Peyer's patch (tissue), 4 donors: ENCODE data around the gene SLC17A7. TPM values are rescaled to one million over a fixed set of nuclear protein-coding genes. Genes with fewer than 3 reads are reported as not detected.

Experiments
- DNase-seq, 3 donors: peaks; one replicate each; pipeline ENCODE4 v3.0.0-alpha.2; 2017 to 2019
- H3K27ac ChIP-seq, 4 donors: fragments of 200-600 bp; sonication (generic); one replicate each; pipeline ENCODE4 v1.5.1; 2016 to 2019
- H3K27me3 ChIP-seq, 2 donors: fragments of 200-600 bp; sonication (generic); one replicate each; pipeline ENCODE4 v1.5.1; 2019
- H3K36me3 ChIP-seq, 3 donors: fragments of 200-600 bp; sonication (generic); one replicate each; pipeline ENCODE4 v1.5.1; 2016 to 2019
- H3K4me1 ChIP-seq, 4 donors: fragments of 200-600 bp; sonication (generic); one replicate each; pipeline ENCODE4 v1.5.1; 2016 to 2019
- H3K4me3 ChIP-seq, 4 donors: fragments of 200-600 bp; sonication (generic); 1 replicate in 3 of 4; 2 replicates in 1 of 4; pipeline ENCODE4 v1.5.1; 2016 to 2019; ENCODE audit warnings: mild to moderate bottlenecking in 1 of 4
- H3K9me3 ChIP-seq, 4 donors: fragments of 200-600 bp; sonication (generic); one replicate each; pipeline ENCODE4 v1.5.1; 2016 to 2019; ENCODE audit warnings: mild to moderate bottlenecking in 1 of 4
- POLR2A ChIP-seq, 2 donors: fragments of 450-650 bp; IDR thresholded peaks; one replicate each; pipeline ENCODE4 v1.5.1; 2017; ENCODE audit warnings: antibody characterized with exemption in 2 of 2, mild to moderate bottlenecking in 2 of 2, moderate library complexity in 2 of 2
- total RNA-seq, 4 donors: library from RNA; depleted of rRNA; stranded (reverse); fragments of >200 nt; gene quantifications; one replicate each; pipeline ENCODE4 v1.1.0, GENCODE V29; 2016
- TF ChIP-seq, protein P1 (sequence below), 6 experiments: fragments of 450-650 bp in 4 of 6; fragments of 200-600 bp in 2 of 6; sonication (generic) in 1 of 6; IDR thresholded peaks; one replicate each; pipeline ENCODE4 v1.5.1; 2017 to 2019; ENCODE audit warnings: antibody characterized with exemption in 6 of 6, mild to moderate bottlenecking in 3 of 6, moderate library complexity in 1 of 6

Gene SLC17A7
- total RNA-seq, 4 donors from 2014 or later, result 1.2 to 2.0 (median 1.7) TPM; not detected in 1

DNA sequence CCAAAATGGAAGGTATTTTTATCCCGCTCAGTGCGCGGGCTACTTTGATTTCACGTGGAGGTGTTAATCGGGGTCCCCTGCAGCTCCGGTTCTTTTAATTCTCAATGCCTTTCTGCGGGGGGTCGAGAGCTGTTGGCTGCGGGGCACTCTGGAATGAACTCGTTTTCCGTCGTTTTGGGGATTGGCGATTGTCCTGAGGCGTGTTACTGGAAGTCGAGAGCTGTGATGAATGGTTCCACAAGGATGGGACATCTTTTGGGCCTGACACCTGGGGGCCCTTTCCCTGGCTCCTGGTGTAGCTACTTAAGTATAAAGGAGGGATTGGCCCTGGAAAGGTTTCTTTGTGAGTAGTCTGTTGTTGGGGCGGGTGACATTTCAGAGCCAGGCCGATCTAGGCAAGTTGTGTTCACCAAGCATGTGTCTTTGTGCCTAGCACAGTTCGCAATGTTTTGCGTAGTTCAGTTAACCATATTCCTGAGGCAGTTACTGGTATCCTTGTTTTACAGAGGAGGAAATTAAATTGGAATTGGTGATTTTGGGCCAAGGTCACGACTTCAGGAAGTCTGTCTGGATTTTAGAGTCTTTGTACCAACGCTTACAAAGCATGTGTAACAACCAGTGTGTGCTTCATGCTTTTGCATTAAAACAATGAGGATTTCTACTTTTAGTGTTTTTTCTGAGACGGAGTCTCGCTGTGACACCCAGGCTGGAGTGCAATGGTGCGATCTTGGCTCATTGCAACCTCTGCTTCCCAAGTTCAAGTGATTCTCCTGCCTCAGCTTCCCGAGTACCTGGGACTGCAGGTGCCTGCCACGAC, 46.9 kb upstream of the SLC17A7 start:
- H3K4me1 ChIP-seq, result peaks cover 0 to 26% (median 19%) of the 10 kb centered on the region in 4 donors
- DNase-seq, result no peak
- peak overlapping the region; percentile 92 to 95 (median 94) for H3K27ac ChIP-seq
- H3K27me3 ChIP-seq, result no peaks in the 10 kb centered on the region
- no peak for TF ChIP-seq POLR2A (IDR thresholded peaks at IDR 0.05)
- TF ChIP-seq, protein P1, sequence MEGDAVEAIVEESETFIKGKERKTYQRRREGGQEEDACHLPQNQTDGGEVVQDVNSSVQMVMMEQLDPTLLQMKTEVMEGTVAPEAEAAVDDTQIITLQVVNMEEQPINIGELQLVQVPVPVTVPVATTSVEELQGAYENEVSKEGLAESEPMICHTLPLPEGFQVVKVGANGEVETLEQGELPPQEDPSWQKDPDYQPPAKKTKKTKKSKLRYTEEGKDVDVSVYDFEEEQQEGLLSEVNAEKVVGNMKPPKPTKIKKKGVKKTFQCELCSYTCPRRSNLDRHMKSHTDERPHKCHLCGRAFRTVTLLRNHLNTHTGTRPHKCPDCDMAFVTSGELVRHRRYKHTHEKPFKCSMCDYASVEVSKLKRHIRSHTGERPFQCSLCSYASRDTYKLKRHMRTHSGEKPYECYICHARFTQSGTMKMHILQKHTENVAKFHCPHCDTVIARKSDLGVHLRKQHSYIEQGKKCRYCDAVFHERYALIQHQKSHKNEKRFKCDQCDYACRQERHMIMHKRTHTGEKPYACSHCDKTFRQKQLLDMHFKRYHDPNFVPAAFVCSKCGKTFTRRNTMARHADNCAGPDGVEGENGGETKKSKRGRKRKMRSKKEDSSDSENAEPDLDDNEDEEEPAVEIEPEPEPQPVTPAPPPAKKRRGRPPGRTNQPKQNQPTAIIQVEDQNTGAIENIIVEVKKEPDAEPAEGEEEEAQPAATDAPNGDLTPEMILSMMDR (IDR thresholded peaks at IDR 0.05), result no peak
- H3K9me3 ChIP-seq, result no peaks in the 10 kb centered on the region
- peak overlapping the region; percentile 94 to 99 (median 96) for H3K4me3 ChIP-seq
- peaks cover 0 to 37% (median 0%) of the 10 kb centered on the region in 3 donors for H3K36me3 ChIP-seq

DNA sequence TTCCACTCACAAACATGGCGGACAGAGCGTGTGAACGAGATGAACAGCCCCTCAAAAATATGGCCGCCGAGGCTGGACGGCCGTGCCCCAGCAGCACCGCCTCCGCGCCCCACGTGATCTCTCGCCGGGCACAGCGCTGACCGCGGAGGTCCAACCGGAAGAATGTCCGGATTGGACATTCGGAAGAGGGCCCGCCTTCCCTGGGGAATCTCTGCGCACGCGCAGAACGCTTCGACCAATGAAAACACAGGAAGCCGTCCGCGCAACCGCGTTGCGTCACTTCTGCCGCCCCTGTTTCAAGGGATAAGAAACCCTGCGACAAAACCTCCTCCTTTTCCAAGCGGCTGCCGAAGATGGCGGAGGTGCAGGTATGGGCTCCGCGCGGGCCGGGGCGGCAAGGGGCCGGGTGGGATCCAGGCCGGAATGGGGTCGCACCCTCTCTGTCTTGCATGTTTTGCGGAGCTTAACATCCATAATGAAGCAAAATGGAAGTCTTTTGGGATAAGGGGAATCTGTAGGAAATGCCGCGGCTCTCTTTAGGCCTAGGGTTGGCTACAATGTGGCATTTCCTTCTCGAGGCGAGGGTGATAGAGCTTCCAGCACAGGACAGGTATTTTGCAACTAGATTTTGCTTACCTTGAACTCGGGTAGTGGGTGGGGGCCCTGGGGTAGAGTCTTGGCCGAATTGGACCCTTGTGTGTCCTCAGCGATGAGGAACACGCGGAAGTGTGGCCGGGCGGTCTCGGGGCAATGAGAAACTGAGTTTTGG, 46.1 kb upstream of the SLC17A7 start, which contains the start of gene RPL13A:
RPL13A (plus strand) TSS at position 332 of the 769 bp plus-strand sequence; CDS start at position 354, 22 bp downstream.
- TF ChIP-seq, protein P1 (IDR thresholded peaks at IDR 0.05), result peak in 1 of 6 experiments; percentile 6
- TF ChIP-seq POLR2A (IDR thresholded peaks at IDR 0.05), result peak; percentile 99
- peaks cover 0 to 26% (median 19%) of the 10 kb centered on the region in 4 donors for H3K4me1 ChIP-seq
- peak; percentile 99 to 100 (median 100) for DNase-seq
- H3K9me3 ChIP-seq, result no peaks in the 10 kb centered on the region
- H3K27me3 ChIP-seq, result no peaks in the 10 kb centered on the region
- H3K4me3 ChIP-seq, result peak within 1 kb of the TSS; percentile 94 to 99 (median 96)
- H3K36me3 ChIP-seq, result peaks cover 0 to 32% (median 0%) of the 10 kb centered on the region in 3 donors
- H3K27ac ChIP-seq, result peak within 1 kb of the TSS; percentile 92 to 95 (median 94)

DNA sequence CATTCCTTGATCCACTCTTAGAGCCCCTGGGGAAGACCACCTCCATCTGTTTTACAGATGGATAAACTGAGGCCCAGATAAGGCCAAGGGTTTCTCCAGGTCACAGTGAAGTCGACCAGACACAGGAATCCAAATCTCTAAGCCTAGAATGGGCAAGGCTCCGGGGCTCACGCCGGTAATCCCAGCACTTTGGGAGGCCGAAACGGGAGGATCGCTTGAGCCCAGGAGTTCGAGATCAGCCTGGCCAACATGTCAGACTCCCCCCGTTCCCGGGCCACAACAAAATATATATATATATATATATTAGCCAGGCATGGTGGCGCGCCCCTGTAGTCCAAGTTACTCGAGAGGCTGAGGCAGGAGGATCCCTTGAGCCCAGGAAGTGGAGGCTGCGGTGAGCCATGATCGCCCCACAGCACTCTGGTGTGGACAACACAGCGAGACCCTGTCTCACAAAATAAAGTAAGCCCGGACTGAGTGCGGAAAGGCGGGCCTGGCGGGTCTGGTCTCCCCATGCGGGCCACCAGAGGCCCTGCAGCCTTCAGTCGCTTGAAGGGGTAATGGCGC, 45.5 kb upstream of the SLC17A7 start:
- TF ChIP-seq, protein P1 (IDR thresholded peaks at IDR 0.05), result peak in 3 of 6 experiments; percentile 11 to 22 (median 18)
- TF ChIP-seq POLR2A (IDR thresholded peaks at IDR 0.05), result no peak
- H3K36me3 ChIP-seq, result peaks cover 0 to 26% (median 0%) of the 10 kb centered on the region in 3 donors
- no peaks in the 10 kb centered on the region for H3K27me3 ChIP-seq
- peak overlapping the region; percentile 55 to 94 (median 74) for H3K27ac ChIP-seq
- H3K4me1 ChIP-seq, result peaks cover 0 to 26% (median 19%) of the 10 kb centered on the region in 4 donors
- no peaks in the 10 kb centered on the region for H3K9me3 ChIP-seq
- no peak for DNase-seq
- H3K4me3 ChIP-seq, result peak overlapping the region in 3 of 4 donors; percentile 25 to 95 (median 41)

DNA sequence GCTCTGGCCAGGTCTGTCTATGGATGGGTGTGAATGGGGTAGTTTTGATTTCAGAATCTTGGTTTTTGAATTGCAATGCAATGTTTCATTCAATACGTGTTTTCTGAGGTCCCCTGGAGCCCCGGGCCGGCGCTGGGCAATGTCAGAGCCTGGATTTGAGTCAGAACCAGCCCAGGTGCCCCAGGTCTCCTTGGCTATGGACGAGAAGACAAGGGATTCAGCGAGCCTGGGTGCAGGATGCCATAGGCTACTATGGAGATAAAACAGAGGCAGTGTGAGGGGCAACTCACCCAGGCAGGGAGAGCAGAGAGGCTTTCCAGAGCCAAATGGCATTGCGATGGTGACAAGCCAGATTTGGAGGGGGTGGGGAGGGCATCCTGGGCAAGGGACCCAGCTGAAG, 44.9 kb upstream of the SLC17A7 start:
- peaks cover 0 to 20% (median 0%) of the 10 kb centered on the region in 3 donors for H3K36me3 ChIP-seq
- H3K9me3 ChIP-seq, result no peaks in the 10 kb centered on the region
- H3K4me1 ChIP-seq, result peaks cover 0 to 26% (median 19%) of the 10 kb centered on the region in 4 donors
- no peak for DNase-seq
- peak overlapping the region in 1 of 4 donors; percentile 94 for H3K27ac ChIP-seq
- TF ChIP-seq POLR2A (IDR thresholded peaks at IDR 0.05), result no peak
- TF ChIP-seq, protein P1 (IDR thresholded peaks at IDR 0.05), result no peak
- no peak overlapping the region for H3K4me3 ChIP-seq
- H3K27me3 ChIP-seq, result no peaks in the 10 kb centered on the region

DNA sequence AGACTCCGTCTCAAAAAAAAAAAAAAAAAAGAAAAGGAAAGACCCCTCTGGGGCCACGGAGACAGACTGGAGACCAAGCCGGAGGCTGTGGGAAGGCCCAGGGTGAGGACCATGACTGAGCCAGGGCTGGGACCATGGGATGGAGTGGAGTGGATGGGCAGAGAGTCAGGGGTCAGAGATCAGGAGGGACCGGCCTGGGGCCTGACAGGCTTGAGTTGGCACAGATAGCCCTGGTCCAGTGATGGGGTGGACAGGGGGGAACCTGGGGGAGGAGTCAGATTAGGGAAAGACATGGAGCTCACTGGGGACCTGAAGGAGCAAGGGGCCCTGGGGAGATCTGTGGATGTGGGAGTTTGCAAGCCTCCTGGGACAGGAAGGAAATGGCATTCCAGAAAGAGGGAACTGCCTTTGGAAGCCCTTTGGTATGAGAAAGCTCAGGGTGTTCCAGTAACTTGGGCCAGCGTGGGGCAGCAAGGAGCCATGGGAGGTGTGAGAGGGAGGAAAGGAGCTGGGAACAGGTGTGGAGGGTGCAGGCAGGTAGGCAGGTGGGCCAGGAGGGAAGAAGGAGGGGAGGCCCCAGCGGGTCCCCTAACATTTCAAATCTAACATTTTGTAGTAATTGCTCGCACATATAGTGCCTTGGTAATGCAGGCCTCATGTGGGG, 39.8 kb upstream of the SLC17A7 start:
- Histone ChIP-seq H3K9me3 (no peaks in the 10 kb centered on the region), H3K27ac (no peak overlapping the region), H3K4me1 (no peaks in the 10 kb centered on the region), H3K4me3 (no peak overlapping the region), H3K36me3 (no peaks in the 10 kb centered on the region), H3K27me3 (no peaks in the 10 kb centered on the region)
- no peak for DNase-seq
- TF ChIP-seq, protein P1 (IDR thresholded peaks at IDR 0.05), result no peak
- no peak for TF ChIP-seq POLR2A (IDR thresholded peaks at IDR 0.05)
